HG03139 (cell line): ENCODE measurements around the gene TIPARP.
"Not testable (repeated sequence)": the region's sequence is repeated elsewhere in the genome, so short reads cannot be mapped to it uniquely, and the experiment has no call there.

Source experiments
- ATAC-seq: cut with Tn5 transposase; IDR thresholded peaks from one replicate; pipeline ENCODE4 v1.9.1; 2021; ENCODE audit not compliant: unreplicated experiment

Gene TIPARP

DNA sequence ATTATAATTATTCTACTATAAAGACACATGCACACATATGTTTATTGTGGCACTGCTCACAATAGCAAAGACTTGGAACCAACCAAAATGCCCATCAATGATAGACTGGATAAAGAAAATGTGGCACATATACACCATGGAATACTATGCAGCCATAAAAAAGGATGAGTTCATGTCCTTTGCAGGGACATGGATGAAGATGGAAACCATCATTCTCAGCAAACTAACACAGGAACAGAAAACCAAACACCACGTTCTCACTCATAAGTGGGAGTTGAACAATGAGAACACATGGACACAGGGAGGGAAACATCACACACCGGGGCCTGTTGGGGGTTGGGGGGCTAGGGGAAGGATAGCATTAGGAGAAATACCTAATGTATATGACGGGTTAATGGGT is 62.7 kb downstream of the TIPARP start:
- not testable (repeated sequence) for ATAC-seq

- no peak for ATAC-seq
These were observed 63.9 kb downstream of the TIPARP start for GRCh38 chr3:156738251-156738650.

DNA sequence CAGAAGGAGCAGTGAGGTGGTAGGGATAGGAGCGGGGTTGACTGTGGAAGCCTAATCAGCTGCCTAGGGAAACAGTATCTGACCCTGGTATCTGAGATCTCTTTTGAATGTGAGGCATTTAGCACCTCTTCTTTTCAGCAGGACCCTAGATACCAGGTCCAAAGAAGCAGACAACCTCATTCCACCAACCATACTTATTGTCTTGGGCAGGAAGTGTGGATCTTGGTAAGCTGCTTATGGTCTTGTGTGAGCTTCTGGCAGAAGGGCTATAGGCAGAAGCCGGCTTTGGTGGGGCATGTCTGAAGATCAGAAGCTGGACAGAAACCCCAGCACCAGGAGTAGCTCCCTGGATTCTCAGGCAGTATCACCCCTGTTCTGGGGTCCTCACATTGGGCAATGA is 65.6 kb downstream of the TIPARP start:
- ATAC-seq, result no peak

DNA sequence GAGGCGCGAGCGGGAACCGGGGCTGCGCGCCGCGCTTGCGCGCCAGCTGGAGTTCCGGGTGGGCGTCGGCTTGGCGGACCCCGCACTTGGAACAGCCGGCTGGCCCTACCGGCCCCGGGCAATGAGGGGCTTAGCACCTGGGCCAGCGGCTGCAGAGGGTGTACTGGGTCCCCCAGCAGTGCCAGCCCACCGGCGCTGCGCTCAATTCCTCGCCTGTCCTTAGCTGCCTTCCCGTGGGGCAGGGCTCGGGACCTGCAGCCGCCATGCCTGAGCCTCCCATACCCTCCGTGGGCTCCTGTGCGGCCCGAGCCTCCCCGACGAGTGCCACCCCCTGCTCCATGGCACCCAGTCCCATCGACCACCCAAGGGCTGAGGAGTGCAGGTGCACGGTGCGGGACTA is 66.2 kb downstream of the TIPARP start:
- not testable (repeated sequence) for ATAC-seq

- ATAC-seq, result no peak
These were observed 67.5 kb downstream of the TIPARP start for GRCh38 chr3:156741935-156742334.

DNA sequence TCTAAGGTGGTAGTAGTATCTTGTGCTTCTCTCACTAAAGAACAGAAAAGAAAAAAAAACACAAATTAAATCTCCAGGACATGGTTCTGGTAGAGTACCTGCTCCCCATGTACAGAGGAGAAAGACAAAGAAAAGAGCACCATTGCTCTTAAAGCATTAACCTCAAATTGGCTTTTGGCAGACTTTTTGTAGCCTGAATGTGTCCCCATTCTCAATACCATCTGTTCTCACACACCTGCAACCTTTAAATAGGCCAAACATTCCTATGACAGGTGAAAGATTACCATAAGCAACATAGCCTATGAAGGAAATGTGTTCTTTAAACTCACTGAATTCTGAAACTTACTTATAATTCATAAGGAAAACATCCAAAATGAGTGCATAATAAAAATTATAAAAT is 68.0 kb downstream of the TIPARP start:
- no peak for ATAC-seq

DNA sequence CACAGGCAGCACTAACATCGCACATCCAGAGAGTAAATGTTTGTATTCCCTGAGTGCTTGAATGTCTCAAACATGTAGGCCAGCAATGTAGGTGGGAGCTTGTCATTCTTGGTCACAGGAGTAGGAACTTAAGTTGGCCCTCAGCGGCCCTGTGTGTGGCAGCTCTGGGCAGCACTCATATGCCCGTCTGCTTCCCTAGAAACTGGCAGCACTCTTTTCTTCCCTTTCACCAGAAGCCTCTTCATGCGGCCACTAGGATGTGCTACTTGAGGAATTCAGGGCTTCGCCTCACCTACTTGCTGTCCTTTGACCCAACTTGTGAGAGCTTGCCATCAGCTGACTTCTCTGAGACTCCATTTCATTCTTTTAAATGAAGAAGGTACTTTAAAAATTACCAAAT is 69.5 kb downstream of the TIPARP start:
- no peak for ATAC-seq

- no peak for ATAC-seq
These were observed 70.2 kb downstream of the TIPARP start for GRCh38 chr3:156744631-156745030.

DNA sequence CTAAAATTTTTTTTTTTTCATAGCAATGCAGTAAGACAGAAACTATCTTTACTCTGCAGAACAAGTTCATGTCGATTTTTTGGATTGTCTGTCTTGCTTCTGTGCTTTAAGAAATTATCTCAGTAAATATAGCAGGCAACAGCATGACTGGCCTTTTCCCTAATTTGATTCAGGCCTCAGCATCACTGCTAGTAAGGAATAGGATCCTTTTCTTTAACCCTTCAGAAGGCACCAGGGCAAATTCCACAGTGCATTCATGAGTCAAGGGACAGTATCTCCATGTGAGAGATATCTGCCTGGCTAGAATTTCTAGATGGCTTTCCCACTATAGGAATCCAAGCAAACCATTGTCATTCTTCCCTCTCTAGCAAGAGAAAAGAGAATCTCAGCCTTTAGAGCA is 71.4 kb downstream of the TIPARP start:
- ATAC-seq, result no peak

GRCh38 chr3:156747046-156747445 is 72.7 kb downstream of the TIPARP start:
- no peak for ATAC-seq

DNA sequence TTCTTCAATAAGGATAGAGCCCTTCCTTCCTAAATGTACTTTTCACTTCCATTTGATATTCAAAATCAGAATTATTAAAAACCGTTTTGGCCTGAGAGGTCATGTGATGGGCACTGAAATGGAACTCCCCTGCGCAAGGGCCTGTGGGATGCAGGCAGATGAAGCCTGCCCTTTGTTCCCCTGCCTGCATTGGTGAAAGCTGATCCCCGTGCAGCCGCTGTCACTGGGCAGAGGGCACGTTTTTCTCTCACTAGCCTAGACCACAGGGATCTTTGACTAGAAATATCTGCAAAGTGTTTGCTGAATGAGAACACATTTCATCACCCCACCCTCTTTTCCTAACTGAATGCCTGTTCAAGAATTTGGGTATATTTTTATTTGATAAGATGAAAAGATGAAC is 74.9 kb downstream of the TIPARP start:
- ATAC-seq, result no peak

DNA sequence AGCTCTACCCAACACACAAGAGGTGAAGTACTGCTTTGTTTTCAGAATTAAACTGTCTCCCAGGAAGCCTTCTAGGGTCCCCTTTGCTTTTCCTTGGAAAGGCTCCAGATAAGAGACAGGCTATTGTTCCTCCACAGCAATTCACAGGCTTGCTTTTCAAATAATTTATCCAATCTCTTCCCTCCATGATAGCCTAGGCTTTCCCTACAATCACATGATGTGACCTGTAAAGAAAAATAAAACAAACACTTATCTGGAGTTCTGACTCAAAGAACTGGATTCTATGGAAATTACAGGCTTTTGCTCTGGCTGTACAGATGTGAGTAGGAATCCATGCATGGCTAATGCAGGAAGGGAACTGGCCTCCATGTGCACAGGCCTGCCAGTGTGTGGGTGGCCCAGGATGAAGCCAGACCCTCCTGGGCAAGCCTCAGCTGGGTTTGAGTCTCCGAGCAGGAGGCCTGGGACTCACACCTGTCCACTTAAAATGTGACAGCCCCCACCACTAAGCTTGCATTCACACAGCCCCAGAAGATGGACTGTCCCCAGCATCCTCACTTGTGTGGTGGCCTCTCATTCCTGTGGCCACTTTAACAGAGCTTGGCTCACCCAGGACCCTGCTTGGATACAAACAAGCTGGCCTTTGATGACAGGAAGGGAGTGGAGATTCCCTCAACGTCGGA is 75.9 kb downstream of the TIPARP start:
- ATAC-seq, result no peak

- ATAC-seq, result no peak
These were observed 76.5 kb downstream of the TIPARP start for GRCh38 chr3:156750874-156751245.

GRCh38 chr3:156751461-156752025 is 77.2 kb downstream of the TIPARP start:
- no peak for ATAC-seq
